Vagina (tissue), 2 donors: ENCODE data around the gene RAB8A. TPM values are rescaled to one million over a fixed set of nuclear protein-coding genes. Genes with fewer than 3 reads are reported as not detected.
"Not testable (repeated sequence)": the region's sequence is repeated elsewhere in the genome, so short reads cannot be mapped to it uniquely, and the experiment has no call there.

Source experiments
- DNase-seq, 2 donors: peaks; one replicate each; pipeline ENCODE4 v3.0.0-alpha.2; 2017; ENCODE audit errors: extremely low spot score in 2 of 2
- H3K27ac ChIP-seq: fragments of 200-600 bp; sonication (generic); one replicate; pipeline ENCODE4 v1.5.1; 2019
- H3K27me3 ChIP-seq: fragments of 200-600 bp; sonication (generic); one replicate; pipeline ENCODE4 v1.5.1; 2019
- H3K36me3 ChIP-seq, 2 donors: fragments of 200-600 bp; sonication (generic); one replicate each; pipeline ENCODE4 v1.5.1; 2017 to 2019
- H3K4me1 ChIP-seq: fragments of 200-600 bp; sonication (generic); one replicate; pipeline ENCODE4 v1.5.1; 2019
- H3K4me3 ChIP-seq, 2 donors: fragments of 200-600 bp; sonication (generic); 1 replicate in 1 of 2; 2 replicates in 1 of 2; pipeline ENCODE4 v1.5.1; 2016 to 2019
- H3K9me3 ChIP-seq: fragments of 200-600 bp; sonication (generic); one replicate; pipeline ENCODE4 v1.5.1; 2019
- CTCF ChIP-seq, 3 experiments: fragments of 450-650 bp in 2 of 3; fragments of 200-600 bp in 1 of 3; sonication (generic) in 1 of 3; IDR thresholded peaks; one replicate each; pipeline ENCODE4 v1.5.1; 2017 to 2019; ENCODE audit warnings: antibody characterized with exemption in 3 of 3, mild to moderate bottlenecking in 2 of 3, moderate library complexity in 2 of 3
- POLR2A ChIP-seq, 2 donors: fragments of 450-650 bp; IDR thresholded peaks; one replicate each; pipeline ENCODE4 v1.6.1; 2017; ENCODE audit warnings: antibody characterized with exemption in 2 of 2, mild to moderate bottlenecking in 2 of 2, moderate library complexity in 2 of 2
- POLR2AphosphoS5 ChIP-seq, 2 donors: sonication (generic); formaldehyde crosslinking; IDR thresholded peaks; one replicate each; pipeline ENCODE4 v1.9.0; 2017; ENCODE audit warnings: antibody characterized with exemption in 2 of 2, mild to moderate bottlenecking in 2 of 2, low read depth in 1 of 2; ENCODE audit not compliant: insufficient read depth in 1 of 2
- intact Hi-C: fragments of 100-400 bp; cut with DNase I; formaldehyde crosslinking; loops from one replicate; pipeline ENCODE4 v1.15.1; 2023
- total RNA-seq: library from RNA; depleted of rRNA; stranded (reverse); fragments of >200 nt; gene quantifications from one replicate; pipeline ENCODE4 v1.2.3, GENCODE V29; 2016

Gene RAB8A
- total RNA-seq, 1 donor from 2014 or later, result 30.4 TPM

GRCh38 chr19:16084067-16084685 lies 27.5 kb upstream of the RAB8A start:
- H3K36me3 ChIP-seq, result peaks cover 9 to 78% of the 10 kb centered on the region in 2 donors
- H3K27ac ChIP-seq, result no peak overlapping the region
- intact Hi-C loops, result no loop called here
- H3K9me3 ChIP-seq, result no peaks in the 10 kb centered on the region
- TF ChIP-seq CTCF (IDR thresholded peaks at IDR 0.05), result no peak
- TF ChIP-seq POLR2AphosphoS5 (IDR thresholded peaks at IDR 0.05; ENCODE audit: insufficient read depth in 1 of 2, low read depth in 1 of 2), result peak in 1 of 2 donors; percentile 32
- no peaks in the 10 kb centered on the region for H3K27me3 ChIP-seq
- no peak for DNase-seq
- H3K4me3 ChIP-seq, result no peak overlapping the region
- H3K4me1 ChIP-seq, result peaks cover 65% of the 10 kb centered on the region

DNA sequence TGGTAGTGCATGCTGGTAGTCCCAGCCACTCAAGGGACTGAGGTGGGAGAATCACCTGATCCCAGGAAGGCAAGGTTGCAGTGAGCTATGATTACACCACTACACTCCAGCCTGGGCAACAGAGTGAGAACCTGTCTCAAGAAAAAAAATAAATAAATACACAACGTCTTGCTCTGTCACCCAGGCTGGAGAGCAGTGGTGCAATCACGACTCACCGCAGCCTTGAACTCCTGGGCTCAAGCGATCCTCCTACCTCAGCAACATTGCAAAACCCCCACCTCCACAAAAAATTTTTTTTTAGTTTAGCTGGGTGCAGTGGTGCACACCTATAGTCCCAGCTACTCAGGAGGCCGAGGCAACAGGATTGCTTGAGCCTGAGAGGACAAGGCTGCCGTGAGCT lies 26.6 kb upstream of the RAB8A start:
- no peak overlapping the region for H3K4me3 ChIP-seq
- no peak overlapping the region for H3K27ac ChIP-seq
- H3K4me1 ChIP-seq, result peaks cover 55% of the 10 kb centered on the region
- no peak for DNase-seq
- peaks cover 9 to 88% of the 10 kb centered on the region in 2 donors for H3K36me3 ChIP-seq
- TF ChIP-seq CTCF (IDR thresholded peaks at IDR 0.05), result no peak
- TF ChIP-seq POLR2AphosphoS5 (IDR thresholded peaks at IDR 0.05; ENCODE audit: insufficient read depth in 1 of 2, low read depth in 1 of 2), result no peak
- no peak for TF ChIP-seq POLR2A (IDR thresholded peaks at IDR 0.05)
- H3K9me3 ChIP-seq, result no peaks in the 10 kb centered on the region
- intact Hi-C loops, result no loop called here
- H3K27me3 ChIP-seq, result no peaks in the 10 kb centered on the region

GRCh38 chr19:16087404-16087803 lies 24.3 kb upstream of the RAB8A start:
- peaks cover 9 to 99% of the 10 kb centered on the region in 2 donors for H3K36me3 ChIP-seq
- DNase-seq, H3K4me3 ChIP-seq, H3K9me3 ChIP-seq, intact Hi-C loops, H3K27me3 ChIP-seq: not testable (repeated sequence)
- H3K27ac ChIP-seq, result peak overlapping the region; percentile 3
- H3K4me1 ChIP-seq, result peaks cover 43% of the 10 kb centered on the region

GRCh38 chr19:16087940-16088339 lies 23.7 kb upstream of the RAB8A start:
- no peak overlapping the region for H3K4me3 ChIP-seq
- intact Hi-C loops, result no loop called here
- H3K27me3 ChIP-seq, result no peaks in the 10 kb centered on the region
- no peak for DNase-seq
- peaks cover 38% of the 10 kb centered on the region for H3K4me1 ChIP-seq
- TF ChIP-seq POLR2A (IDR thresholded peaks at IDR 0.05) (no peak), POLR2AphosphoS5 (IDR thresholded peaks at IDR 0.05; ENCODE audit: insufficient read depth in 1 of 2, low read depth in 1 of 2) (peak in 1 of 2 donors; percentile 17)
- peak overlapping the region; percentile 27 for H3K27ac ChIP-seq
- peaks cover 9 to 99% of the 10 kb centered on the region in 2 donors for H3K36me3 ChIP-seq
- H3K9me3 ChIP-seq, result no peaks in the 10 kb centered on the region

DNA sequence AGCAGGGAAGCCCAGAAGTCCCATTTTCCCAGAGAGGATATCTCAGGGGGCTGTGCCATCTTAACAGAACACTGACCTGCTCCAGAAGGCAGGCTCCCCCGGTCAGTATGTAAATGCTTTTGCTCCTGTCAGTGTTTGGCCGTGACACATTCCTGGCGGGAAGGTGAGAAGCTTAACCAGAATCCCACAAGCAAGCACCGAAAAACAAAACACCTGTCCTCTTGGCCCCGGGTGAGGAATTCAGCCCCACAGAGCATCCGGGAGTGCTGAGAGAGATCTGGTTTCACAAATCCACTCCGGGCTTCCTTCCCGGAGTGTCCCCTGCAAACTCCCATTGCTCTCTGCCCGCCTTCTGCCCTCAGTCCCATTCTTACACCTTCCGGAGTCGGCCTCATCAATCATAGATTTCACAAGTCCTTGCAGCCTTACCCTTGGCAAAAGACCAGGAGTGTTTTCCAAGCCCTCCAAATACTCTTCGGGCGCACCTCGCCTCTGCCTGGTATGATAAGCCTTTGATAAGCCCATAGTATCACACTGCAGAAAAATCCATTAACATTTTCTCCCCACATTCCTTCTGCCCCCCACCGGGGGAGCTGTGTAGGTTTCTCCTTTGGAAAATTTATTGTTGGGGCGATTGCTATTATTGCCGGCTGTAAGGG lies 23.2 kb upstream of the RAB8A start:
- H3K27ac ChIP-seq, result peak overlapping the region; percentile 27
- DNase-seq, result no peak
- TF ChIP-seq POLR2AphosphoS5 (IDR thresholded peaks at IDR 0.05; ENCODE audit: insufficient read depth in 1 of 2, low read depth in 1 of 2) (no peak), POLR2A (IDR thresholded peaks at IDR 0.05) (no peak), CTCF (IDR thresholded peaks at IDR 0.05) (no peak)

More for the DNA sequence above, 23.2 kb upstream of the RAB8A start:
- Histone ChIP-seq H3K27me3 (no peaks in the 10 kb centered on the region), H3K4me3 (no peak overlapping the region), H3K4me1 (peaks cover 32% of the 10 kb centered on the region), H3K9me3 (no peaks in the 10 kb centered on the region), H3K36me3 (peaks cover 9 to 99% of the 10 kb centered on the region in 2 donors)
- intact Hi-C loops, result no loop called here
